GM19023 (cell line): Measurements from ENCODE around the gene RACGAP1.
"Not testable (repeated sequence)": the region's sequence is repeated elsewhere in the genome, so short reads cannot be mapped to it uniquely, and the experiment has no call there.

Experiments
- ATAC-seq: cut with Tn5 transposase; IDR thresholded peaks from one replicate; pipeline ENCODE4 v1.9.1; 2021; ENCODE audit warnings: mild to moderate bottlenecking, moderate library complexity; ENCODE audit not compliant: unreplicated experiment

The RACGAP1 gene

DNA sequence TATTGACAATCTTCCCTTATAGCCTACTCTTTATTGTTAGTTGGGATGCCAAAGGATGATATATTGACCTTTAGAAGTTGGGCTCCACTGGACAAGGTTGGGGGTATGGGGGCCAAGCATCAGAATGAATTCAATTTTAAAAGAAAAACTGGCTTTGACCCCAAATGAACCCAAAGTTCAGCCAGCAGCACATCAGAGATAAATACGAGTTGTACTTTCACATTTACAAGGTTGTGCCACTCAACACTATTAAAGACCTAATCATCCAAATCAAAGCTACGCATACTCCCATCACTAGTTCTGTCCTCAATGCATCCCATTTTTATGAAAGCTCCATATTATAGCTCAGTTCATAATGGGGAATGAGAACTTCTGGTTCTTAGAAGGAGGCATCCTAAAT, 35.9 kb downstream of the RACGAP1 start:
- ATAC-seq, result not testable (repeated sequence)

DNA sequence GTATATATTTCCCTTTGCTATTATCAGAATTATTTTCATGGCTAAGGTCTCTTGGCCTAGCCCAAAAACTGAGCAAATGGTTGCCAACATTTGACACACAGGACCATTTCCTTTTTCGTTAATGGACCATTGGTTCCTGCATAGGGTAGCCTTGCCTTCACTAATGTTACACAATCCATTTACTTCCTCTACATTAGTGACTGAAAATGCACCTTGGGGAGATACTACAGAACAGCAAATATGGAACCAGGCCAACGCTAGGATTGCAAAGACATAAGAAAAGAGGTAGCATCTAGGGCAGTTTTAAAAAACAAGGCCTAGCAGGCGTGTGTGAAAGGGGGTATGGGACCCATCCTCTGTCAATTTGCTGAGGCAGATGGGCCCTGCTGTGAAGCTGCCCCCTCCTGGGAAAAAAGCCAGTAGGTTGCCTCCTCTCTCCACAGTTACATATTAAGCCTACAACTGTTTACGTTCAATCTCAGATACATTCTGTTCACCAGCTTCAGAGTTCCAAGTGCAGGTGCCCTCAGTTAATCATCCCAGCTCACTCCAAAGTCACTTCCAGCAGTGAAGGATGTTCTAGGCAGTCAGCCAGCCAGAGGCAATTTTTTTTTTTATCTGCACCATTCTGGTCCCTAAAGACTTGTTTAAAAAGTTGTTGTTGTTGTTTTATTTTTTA, 37.5 kb downstream of the RACGAP1 start:
- no peak for ATAC-seq

DNA sequence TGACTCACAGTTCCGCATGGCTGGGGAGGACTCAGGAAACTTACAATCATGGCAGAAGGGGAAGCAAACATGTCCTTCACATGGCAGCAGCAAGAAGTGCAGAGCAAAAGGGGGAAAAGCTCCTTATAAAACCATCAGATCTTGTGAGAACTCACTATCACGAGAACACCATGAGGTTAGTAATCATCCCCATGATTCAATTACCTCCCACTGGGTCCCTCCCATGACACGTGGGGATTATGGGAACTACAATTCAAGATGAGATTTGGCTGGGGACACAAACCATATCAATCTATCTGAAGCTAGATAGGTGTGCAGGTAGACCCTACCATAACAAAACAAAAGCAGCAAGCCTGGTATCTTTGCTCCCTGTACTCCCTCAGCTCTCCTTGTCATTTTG, 38.8 kb downstream of the RACGAP1 start:
- not testable (repeated sequence) for ATAC-seq

DNA sequence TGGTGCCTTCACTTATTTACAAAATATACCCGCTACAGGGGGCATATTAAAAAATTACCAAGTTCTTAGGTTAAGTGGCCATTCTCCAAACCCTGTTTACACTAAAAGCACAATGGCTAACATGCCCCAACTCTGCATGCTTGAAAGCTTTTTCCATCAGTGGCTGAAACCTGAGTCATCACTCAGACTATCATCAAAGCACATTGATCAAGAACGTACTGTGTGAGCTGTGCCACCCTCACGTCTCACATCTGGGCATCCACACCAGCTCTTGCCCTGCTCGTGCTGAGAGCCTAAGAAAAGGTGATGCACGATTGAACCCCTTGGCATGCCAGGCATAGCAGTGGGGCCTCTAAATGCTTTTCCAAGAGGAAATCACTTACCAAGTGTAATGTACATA, 39.3 kb downstream of the RACGAP1 start:
- ATAC-seq, result no peak

DNA sequence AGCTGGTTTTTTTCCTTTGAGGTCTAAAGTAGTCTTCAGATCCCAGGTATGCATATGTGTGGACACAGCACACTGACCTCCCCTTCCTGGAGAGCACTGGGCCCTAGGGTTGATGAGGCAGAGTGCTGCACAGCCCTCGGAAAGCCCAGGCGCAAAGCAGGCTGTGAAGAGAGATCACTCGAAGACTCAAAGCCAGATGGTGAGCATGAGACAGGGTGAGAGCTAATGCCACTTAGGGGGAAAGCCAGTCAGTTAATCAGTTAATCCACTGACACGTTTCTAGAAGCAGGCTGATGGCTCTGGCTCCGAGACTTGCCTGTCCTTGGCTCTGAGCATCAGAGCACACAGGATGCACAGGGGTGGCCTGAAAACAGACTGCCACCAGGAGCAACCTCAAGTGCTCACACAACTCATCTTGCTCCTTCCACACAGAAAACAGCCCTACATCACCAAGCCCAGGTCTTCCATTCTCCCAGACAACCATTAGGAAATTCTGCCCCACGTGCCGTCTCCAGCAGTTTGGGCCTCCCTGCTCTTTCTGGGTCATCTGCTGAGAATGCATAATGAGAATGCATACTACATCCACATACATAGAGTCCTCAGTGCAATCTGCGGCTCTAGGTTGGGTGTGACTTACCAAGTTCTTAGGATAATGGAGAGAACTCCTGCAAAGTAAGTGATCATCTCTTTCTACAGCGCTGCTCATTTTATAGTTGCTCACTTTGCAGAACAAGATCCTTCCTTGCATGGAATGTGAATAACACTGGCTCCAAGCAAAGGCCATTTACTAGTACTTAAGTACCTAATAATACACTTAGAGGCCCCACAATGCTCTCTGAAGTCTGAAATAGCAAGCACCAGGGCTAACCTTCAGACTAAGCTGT, 40.6 kb downstream of the RACGAP1 start:
- ATAC-seq, result no peak

DNA sequence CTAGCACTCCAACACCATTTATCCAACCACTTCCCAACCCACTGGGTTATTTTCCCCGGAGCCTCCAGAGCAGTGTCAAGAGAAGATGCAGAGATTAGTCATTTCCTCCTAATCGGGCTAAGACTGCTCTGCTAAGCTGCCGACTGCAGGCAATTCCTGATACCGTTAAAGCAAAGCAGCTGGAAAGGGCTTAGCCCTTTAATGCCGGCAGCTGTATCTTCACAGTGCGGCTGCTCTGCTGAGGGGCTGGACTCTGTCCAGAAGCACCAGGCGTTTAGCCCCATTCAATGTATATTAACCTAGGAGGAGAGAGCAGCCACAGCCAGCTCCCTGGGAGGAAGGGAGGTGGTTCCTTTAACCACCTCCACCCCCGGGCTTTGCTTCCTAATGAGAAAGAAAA, 41.4 kb downstream of the RACGAP1 start:
- ATAC-seq, result no peak

DNA sequence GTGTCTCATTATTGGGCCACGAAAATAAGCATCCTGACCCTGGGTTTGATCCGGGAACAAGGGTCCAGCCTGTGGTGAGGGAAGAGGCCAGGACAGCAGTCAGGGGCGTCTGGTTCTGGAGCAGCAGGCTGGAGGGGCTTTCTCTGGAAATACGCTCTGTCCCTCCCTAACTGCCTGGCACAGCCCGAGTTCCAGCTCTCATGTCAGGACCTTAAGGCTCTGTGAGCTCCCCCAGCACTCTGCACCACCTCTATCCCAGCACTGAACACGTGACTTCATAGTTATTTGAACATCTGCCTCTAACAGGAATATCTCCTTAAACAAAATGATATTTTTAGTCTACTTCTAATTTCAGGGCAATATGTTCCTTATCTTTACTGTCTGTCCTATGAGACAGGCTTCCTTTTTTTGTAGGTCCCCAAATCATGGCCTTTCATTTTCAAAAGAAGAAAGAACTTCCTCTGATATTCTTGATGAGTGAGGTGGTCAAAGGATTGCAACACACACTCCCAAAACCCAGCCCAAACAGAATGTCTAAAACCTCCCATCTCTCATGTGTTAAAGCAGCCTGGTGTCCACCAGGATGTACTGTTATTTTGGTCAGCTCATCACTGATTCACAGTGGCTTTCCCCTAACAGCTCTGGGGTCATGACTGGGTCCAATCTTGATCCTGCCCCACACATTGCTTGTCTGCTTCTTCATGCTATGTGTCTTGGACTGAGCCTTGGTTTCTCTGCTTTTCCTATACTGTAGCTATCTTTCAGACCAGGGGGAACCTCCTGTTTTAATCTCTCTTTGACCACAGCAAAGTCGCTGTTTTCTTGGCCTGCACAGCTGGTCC, 42.8 kb downstream of the RACGAP1 start:
- ATAC-seq, result no peak

DNA sequence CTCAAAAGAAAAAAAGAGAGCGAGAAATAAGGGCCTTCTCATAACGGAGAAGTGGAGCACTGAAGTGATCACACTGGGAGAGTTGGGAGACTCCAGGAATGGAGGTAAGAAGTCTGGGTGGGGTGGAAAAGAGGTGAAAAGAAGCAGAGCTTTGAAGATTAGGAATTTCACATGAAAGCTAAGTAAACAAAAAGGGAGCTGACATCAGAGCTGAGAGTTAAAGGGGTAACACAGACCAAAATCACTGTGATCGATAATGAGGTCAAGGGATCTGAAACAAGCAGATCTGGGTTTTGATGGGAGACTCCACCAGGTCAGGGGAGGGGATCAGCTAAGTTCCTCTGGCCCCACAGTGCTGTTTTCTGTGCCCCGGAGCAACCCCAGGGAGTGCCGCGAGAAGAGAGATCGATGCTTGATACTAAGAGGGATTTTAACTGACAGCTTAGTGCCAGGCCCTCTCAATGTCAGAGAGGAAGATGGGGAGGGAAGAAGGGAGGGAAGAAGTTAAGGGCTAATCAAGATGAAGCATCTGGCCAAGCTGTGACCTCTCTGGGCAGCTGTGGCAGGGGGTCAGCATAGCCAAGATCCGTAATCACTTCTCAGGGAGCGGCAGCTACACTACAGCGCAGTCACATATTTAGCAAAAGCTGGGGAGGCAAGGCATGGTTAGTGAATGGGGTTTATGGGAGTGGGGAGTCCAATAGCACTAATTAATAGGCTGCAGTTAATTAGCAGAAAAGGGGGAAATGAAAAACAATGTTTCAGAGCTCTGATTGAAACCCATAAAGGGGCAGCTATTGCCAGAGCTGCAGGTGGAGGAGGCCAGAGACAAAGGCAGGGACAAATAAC, 44.6 kb downstream of the RACGAP1 start:
- no peak for ATAC-seq

DNA sequence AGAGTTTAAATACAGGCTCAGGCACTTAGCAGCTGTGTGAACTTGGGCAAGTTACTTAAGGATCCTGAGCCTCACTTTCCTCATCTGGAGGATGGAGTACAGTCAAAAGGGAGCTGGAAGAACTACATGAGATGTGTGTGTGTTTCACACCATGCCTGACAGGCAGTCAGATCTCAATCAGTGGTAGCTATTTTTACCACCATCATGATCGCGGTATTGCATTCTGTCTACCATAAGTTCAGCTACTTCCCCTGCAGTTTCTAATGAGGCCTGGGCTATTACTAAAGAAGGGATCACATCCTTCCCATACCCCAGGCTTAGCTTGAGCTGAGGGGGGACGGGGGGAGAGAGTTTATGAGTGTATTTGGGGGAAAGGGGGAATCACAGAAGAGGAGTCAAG, 45.5 kb downstream of the RACGAP1 start:
- ATAC-seq, result no peak

DNA sequence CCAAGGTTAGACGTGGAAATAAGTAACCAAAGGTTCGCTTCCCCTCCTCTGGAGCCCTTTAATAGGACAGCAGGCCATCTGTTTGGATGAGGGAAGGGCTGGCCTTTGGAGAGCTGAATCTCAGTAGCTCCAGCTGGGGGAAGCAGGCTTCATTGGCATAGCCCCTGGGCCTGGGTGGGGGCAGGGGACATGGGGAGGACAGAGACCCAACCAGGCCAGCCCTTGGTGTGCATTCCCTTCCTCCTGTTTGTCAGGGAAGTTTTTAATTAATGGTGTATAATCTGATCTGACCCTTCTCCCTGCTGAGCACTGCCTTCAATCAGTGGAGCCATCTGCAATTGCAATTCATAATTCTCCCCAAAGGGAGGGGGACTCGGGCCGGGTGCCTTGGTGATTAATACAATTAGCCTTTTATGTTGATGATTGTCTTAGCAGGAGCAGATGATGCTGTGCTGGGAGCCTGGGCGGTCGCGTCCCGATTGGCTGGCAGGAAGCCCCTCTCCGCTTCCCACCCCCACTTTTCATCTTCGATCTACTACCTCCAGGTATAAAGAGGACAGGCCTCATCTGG, 46.2 kb downstream of the RACGAP1 start:
- no peak for ATAC-seq

DNA sequence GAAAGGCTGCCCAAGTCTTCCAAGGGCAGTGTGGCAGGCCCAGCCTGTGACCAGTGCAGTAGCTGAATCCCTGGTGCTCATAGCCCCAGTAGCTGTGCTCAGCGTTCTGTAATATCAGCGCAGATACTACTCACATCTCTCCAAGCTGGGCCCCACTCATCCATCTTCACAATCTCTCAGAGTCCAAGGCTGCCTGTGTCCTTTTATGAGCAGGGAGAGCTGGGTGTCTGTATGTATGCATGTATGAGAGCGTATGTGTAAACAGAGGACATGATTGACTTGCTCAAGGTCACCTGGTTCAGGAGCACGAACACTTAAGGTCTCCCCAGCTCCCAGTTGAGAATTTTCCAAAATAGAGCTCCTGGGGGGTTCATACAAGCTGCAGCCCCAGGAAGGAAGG, 47.2 kb downstream of the RACGAP1 start:
- ATAC-seq, result no peak

DNA sequence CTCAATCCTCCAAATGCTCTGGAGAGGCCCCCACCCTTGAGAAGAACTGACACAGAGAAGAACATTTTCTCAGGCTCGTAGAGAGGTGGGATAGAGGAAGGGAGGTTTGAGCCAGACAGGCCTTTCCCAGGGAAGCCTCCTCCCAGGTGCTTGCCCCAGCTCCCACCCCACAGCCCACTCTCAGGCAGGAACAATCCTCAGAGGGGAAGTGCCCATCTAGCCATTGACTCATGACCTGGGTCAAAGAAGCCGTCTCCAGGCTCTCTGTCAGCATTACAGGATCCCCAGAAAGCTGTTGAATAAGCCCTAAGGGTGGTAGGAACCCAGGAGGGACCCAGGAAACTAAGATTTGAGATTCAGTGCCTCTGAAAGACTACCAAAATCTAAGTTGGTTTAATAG, 48.7 kb downstream of the RACGAP1 start:
- no peak for ATAC-seq

DNA sequence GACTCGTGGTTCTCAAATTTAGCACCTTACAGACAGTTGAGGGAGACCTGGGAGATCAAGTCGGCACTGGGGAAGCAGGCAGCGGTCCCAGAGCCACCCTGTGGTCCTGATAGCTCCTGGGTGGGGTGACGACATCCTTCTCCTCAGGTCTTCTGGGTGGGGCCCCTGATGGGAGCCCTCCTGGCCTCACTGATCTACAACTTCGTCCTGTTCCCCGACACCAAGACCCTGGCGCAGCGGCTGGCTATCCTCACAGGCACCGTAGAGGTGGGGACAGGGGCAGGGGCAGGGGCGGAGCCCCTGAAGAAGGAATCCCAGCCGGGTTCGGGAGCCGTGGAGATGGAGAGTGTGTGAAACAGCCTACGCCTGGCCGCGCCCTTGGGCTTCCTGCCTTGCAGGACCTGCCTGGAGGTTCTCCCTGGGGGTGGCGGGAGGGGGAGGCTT, 50.0 kb downstream of the RACGAP1 start:
- no peak for ATAC-seq

DNA sequence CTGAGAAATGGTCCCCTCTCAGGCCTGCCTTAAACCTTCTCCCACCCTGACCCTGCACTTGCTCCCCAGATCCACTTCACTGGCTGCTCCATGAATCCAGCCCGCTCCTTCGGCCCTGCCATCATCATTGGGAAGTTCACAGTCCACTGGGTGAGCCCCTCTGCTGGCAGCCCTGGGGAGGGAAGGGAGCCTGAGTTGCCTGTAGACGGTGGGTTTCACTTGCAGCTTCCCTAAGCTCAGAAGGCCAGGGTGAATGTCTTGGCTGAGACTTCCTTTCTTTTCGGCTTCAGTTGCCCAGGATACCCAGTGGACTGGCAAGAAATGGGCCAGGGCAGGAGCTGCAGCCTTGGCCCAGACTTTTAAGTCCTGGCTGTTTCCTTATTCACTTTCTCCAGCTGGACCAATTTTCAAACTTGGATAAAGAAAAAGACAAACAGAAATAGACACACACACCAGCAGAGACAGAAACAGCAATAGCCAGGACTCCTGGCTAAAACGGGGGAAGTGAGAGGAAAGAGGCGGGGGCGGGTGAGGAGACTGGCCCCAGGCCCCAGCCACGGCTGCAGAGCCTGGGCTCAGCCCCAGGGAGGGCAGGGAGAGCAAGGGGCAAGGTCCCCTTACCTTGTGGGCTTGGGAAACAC, 50.5 kb downstream of the RACGAP1 start:
- no peak for ATAC-seq

DNA sequence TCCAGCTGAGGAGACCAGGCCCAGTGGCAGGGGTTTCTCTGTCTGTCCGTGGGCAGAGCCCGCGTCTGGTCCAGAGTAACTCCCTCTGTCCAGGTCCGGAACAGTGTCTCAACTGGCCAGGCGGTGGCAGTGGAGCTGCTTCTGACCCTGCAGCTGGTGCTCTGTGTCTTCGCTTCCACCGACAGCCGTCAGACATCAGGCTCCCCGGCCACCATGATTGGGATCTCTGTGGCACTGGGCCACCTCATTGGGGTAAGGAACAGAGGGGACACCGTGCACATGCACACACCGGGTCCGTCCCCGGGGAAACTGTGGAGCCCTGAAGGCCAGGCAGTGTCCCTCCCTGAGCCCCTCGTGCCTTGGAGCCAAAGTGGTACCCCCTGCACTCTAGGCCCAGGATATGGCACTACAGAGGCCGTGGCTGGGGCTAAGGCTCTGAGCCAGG, 51.0 kb downstream of the RACGAP1 start:
- no peak for ATAC-seq

DNA sequence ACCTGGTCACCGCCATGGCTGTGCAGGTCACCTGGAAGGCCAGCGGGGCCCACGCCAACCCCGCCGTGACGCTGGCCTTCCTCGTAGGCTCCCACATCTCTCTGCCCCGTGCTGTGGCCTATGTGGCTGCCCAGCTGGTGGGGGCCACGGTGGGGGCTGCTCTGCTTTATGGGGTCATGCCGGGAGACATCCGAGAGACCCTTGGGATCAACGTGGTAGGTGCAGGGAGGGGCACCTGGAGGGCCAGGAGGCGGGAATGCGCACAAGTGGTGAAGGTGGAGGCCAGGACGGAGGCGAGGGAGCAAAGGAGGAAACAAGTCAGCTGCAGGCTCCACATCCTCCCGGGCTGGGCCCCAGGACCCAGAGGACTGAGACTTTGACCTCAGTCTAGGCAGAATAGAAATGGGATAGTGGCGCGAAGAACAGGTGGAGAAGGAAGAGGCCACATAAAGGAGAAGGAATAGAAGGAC, 51.9 kb downstream of the RACGAP1 start:
- no peak for ATAC-seq

DNA sequence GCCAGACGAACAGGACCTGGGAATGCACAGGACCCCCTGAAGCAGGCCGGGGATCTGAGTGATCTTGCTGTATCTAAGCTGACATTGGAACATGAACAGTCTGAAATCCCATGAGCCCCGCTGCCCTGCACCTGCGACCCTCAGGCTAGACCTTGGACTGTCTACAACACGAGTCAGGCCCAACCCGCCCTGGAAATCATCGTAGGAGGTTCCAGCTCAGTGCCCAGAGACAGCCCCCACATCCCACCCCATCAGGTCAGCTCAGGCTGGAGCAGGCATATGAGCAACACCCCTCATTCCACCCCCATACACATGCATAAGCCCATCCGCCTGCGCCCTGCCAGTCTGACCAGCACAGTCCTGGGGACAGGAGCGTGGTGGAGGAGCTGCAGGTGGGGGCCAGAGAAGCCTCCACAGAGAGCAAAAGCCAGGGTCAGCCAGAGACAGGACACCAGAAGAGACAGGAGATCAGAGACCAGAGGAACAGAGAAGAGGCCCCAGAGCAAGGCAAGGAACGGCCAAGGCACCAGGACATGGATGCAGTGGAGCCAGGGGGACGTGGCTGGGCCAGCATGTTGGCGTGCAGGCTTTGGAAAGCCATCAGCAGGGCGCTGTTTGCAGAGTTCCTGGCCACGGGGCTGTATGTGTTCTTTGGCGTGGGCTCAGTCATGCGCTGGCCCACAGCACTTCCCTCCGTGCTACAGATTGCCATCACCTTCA, 52.5 kb downstream of the RACGAP1 start, which contains the start of gene AQP6:
Gene AQP6 (plus strand): TSS at position 307 of the 720 bp plus-strand sequence. CDS start 227 bp downstream, at position 534.
- no peak for ATAC-seq

DNA sequence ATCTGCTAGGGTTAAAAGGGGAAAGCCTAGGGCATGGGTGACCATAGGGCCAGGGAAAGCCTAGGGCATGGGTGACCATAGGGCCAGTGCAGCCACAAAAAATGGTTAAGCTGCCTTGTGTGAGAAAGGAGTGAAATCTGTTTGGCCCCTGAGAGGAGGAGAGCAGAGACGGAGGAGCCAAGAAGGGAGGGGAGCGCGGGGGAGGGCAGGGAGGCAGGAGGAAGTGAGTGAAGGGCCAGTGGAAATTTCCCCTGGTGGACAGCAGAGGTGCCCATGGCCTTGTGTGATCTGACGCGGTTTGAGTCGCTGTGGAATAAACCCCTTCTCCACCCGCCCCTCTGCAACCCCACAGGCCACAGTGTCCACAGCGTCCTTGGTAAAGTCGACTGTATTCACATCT, 53.2 kb downstream of the RACGAP1 start:
- no peak for ATAC-seq

DNA sequence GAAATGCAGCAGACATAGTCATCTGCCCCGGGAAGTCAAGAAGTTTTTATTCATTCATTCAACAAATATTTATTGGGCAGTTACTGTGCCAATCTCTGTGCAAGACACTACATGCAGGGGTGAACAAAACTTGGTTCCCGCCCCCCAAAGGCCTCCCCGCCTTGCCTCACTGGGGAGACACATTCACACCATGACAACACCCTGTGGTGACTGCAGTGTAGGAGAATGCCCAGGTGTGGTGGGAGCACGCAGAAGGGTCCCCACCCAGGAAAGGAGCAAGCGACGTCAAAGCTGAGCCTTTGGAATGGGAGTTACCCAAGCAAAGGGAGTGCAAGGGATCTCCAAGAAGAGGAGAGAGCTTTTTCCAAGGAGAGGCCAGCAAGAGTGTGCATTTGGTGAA, 54.2 kb downstream of the RACGAP1 start:
- ATAC-seq, result no peak
